Upper lobe of left lung (tissue), 6 donors: ENCODE data around the gene PRSS21. TPM values are rescaled to one million over a fixed set of nuclear protein-coding genes. Genes with fewer than 3 reads are reported as not detected.

Source experiments
- ATAC-seq, 2 donors: fragments of 200-7000 bp; cut with Tn5 transposase; one replicate each; pipeline ENCODE4 v1.9.1; 2022; ENCODE audit warnings: mild to moderate bottlenecking in 2 of 2, moderate library complexity in 2 of 2; ENCODE audit not compliant: low FRiP score in 2 of 2
- DNase-seq, 2 donors: peaks; one replicate each; pipeline ENCODE4 v3.0.0-alpha.2; 2019 to 2020
- H3K27ac ChIP-seq, 4 donors: fragments of 200-600 bp; sonication (generic); one replicate each; pipeline ENCODE4 v1.5.1; 2016 to 2019
- H3K27me3 ChIP-seq, 4 donors: fragments of 200-600 bp; sonication (generic); one replicate each; pipeline ENCODE4 v1.5.1; 2017 to 2019
- H3K36me3 ChIP-seq, 4 donors: fragments of 200-600 bp; sonication (generic); one replicate each; pipeline ENCODE4 v1.5.1; 2016 to 2019
- H3K4me1 ChIP-seq, 4 donors: fragments of 200-600 bp; sonication (generic); one replicate each; pipeline ENCODE4 v1.5.1; 2018 to 2019
- H3K4me3 ChIP-seq, 4 donors: fragments of 200-600 bp; sonication (generic); one replicate each; pipeline ENCODE4 v1.5.1; 2017 to 2019; ENCODE audit warnings: mild to moderate bottlenecking in 2 of 4, moderate library complexity in 1 of 4
- H3K9me3 ChIP-seq, 4 donors: fragments of 200-600 bp; sonication (generic); one replicate each; pipeline ENCODE4 v1.5.1; 2018 to 2019
- CTCF ChIP-seq, 6 experiments: fragments of 450-650 bp in 4 of 6; fragments of 200-600 bp in 2 of 6; sonication (generic) in 2 of 6; IDR thresholded peaks; one replicate each; pipeline ENCODE4 v1.5.1; 2016 to 2019; ENCODE audit warnings: antibody characterized with exemption in 6 of 6
- EP300 ChIP-seq, 4 donors: sonication (generic); formaldehyde crosslinking; IDR thresholded peaks; one replicate each; pipeline ENCODE4 v1.5.1; 2017; ENCODE audit warnings: antibody characterized with exemption in 4 of 4, control low read depth in 2 of 4
- POLR2A ChIP-seq, 4 donors: fragments of 450-650 bp; IDR thresholded peaks; one replicate each; pipeline ENCODE4 v1.5.1; 2016 to 2017; ENCODE audit warnings: antibody characterized with exemption in 4 of 4, mild to moderate bottlenecking in 2 of 4
- POLR2AphosphoS5 ChIP-seq, 2 donors: sonication (generic); formaldehyde crosslinking; IDR thresholded peaks; one replicate each; pipeline ENCODE4 v1.5.1; 2017; ENCODE audit warnings: antibody characterized with exemption in 2 of 2
- WGBS, 2 donors: methylation state at CpG; one replicate each; pipeline ENCODE4 v1.1.5; 2017 to 2018; 5-methylcytosine and 5-hydroxymethylcytosine counted together
- total RNA-seq, 6 donors: library from RNA; depleted of rRNA in 4 of 6; stranded (reverse); fragments of >200 nt in 4 of 6; gene quantifications; one replicate each; pipeline versions ENCODE4 v1.1.0 to v1.2.1, GENCODE V29; 2016 to 2021
- donor health status: DM: no; HTN: no; CAD: no; lungs with moderate emphysema.
- donor health status: DM: no; HTN: yes; CAD: no; lungs with severe emphysema.

Gene PRSS21
- total RNA-seq, 6 donors from 2014 or later: 1.2 to 16.2 (median 14.5) TPM; not detected in 1

GRCh38 chr16:2833776-2834175, 16.7 kb downstream of the PRSS21 start:
- no peak overlapping the region for H3K27ac ChIP-seq
- H3K27me3 ChIP-seq: no peaks in the 10 kb centered on the region
- no peak overlapping the region for H3K4me3 ChIP-seq
- TF ChIP-seq POLR2AphosphoS5 (IDR thresholded peaks at IDR 0.05) (no peak), EP300 (IDR thresholded peaks at IDR 0.05) (no peak), CTCF (IDR thresholded peaks at IDR 0.05) (no peak), POLR2A (IDR thresholded peaks at IDR 0.05) (no peak)
- no peaks in the 10 kb centered on the region for H3K36me3 ChIP-seq
- H3K9me3 ChIP-seq: no peaks in the 10 kb centered on the region
- 61% methylated on average over 3 to 7 of the region's 7 CpGs for WGBS, 2 donors
- ATAC-seq (no peak), DNase-seq (no peak)
- peaks cover 0 to 13% (median 9%) of the 10 kb centered on the region in 4 donors for H3K4me1 ChIP-seq

- no peak for TF ChIP-seq EP300 (IDR thresholded peaks at IDR 0.05)
- TF ChIP-seq POLR2AphosphoS5 (IDR thresholded peaks at IDR 0.05): no peak
- TF ChIP-seq POLR2A (IDR thresholded peaks at IDR 0.05): no peak
- TF ChIP-seq CTCF (IDR thresholded peaks at IDR 0.05): no peak
- no peaks in the 10 kb centered on the region for H3K9me3 ChIP-seq
- H3K27ac ChIP-seq: no peak overlapping the region
- H3K4me1 ChIP-seq: peaks cover 0 to 11% (median 8%) of the 10 kb centered on the region in 4 donors
- no peak for DNase-seq
- H3K27me3 ChIP-seq: no peaks in the 10 kb centered on the region
- no peaks in the 10 kb centered on the region for H3K36me3 ChIP-seq
- 91 to 93% methylated on average over 3 of the region's 3 CpGs for WGBS, 2 donors
- H3K4me3 ChIP-seq: no peak overlapping the region
- no peak for ATAC-seq
Observed at GRCh38 chr16:2834968-2835367, 17.9 kb downstream of the PRSS21 start.

DNA sequence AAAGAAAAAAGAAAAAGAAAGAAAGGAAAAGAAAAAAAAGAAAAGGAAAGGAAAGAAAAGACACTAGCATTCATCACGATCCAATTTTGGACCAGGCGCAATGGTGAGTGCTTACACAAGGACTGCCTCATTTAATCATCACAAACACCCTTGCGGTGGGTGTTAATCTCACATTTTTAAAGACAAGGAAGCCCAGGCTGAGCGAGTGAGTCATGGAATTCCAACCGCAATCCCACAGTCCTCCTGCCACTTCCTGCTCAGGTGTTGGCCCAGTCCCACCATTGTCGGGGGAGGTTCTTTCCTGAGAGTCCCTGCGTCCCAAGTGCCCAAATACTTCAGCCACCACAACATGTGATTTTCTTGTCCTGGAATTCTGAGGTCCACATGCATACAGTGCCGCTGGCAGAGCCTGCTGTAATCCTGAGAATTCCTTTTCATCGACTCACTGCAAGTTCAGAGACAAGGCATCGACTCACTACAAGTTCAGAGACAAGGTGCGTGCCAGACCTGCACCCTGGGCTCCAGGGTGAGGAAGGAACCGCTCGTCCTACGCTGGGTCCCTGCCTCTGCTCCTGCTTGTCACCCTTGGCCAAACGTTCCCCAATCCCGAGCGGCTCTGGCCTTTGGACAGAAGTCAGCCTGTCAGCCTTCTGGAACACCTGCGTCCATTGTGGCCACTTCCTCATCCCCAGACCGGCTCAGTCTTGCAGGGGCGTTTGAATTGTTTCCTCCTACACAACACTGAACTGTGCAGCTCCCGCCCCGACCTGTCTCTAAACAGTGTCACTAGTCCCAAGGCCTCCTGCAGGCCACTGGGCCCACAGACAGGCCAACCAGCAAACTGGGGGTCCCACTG, 18.8 kb downstream of the PRSS21 start:
- Histone ChIP-seq H3K9me3 (no peaks in the 10 kb centered on the region), H3K27ac (peak overlapping the region; percentile 0 to 69 (median 58)), H3K4me3 (no peak overlapping the region), H3K27me3 (no peaks in the 10 kb centered on the region), H3K36me3 (no peaks in the 10 kb centered on the region), H3K4me1 (peaks cover 0 to 12% (median 4%) of the 10 kb centered on the region in 4 donors)
- ATAC-seq (peak; percentile 64 to 70), DNase-seq (peak in 1 of 2 donors; percentile 77)
- 32 to 38% methylated on average over 19 to 22 of the region's 22 CpGs for WGBS, 2 donors
- TF ChIP-seq CTCF (IDR thresholded peaks at IDR 0.05) (peak in 1 of 6 experiments; percentile 27), POLR2AphosphoS5 (IDR thresholded peaks at IDR 0.05) (peak; percentile 52 to 64), POLR2A (IDR thresholded peaks at IDR 0.05) (no peak), EP300 (IDR thresholded peaks at IDR 0.05) (peak in 1 of 4 donors; percentile 57)

DNA sequence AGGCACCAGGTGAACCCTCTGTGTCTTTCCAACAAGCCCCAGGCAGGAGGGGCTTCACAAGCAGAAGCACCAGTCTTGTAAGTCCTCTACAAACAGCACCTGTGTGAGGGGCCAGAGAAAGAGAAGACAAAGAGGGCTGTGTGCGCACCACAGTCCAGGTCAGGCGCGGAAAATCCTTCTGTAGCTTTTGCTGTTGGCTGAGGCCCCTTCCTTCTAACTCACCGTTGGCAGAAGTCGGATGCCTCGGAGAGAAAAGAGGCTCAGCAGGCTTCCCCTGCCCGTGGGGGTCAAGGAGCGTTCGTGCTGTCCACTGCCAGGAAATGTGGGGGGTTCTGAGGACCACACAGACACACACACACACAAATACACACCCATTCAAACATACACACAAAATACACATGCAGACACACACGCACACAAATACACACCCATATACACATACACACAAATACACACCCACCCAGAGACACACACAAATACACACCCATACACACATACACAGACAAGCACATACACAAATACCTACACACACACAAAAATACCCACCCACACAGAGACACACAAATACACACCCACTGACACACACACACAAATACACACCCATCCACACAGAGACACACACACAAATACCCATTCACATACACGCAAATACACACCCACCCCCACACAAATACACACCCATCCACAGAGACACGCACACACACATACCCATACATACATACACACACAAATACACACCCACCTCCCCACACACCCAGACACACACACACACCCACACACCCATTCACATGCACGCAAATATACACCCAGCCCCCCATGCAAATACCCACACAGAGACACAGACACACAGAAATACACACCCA, 19.8 kb downstream of the PRSS21 start:
- no peaks in the 10 kb centered on the region for H3K9me3 ChIP-seq
- H3K27ac ChIP-seq: peak overlapping the region in 3 of 4 donors; percentile 52 to 69 (median 65)
- TF ChIP-seq CTCF (IDR thresholded peaks at IDR 0.05) (no peak), POLR2A (IDR thresholded peaks at IDR 0.05) (no peak), POLR2AphosphoS5 (IDR thresholded peaks at IDR 0.05) (no peak), EP300 (IDR thresholded peaks at IDR 0.05) (no peak)
- DNase-seq (no peak), ATAC-seq (no peak)
- no peaks in the 10 kb centered on the region for H3K27me3 ChIP-seq
- WGBS, 2 donors: 70 to 76% methylated on average over 13 of the region's 13 CpGs
- peaks cover 6 to 22% (median 9%) of the 10 kb centered on the region in 4 donors for H3K4me1 ChIP-seq
- no peaks in the 10 kb centered on the region for H3K36me3 ChIP-seq
- no peak overlapping the region for H3K4me3 ChIP-seq
